GM21717 (cell line): Measurements from ENCODE around the gene LPIN1.

Experiments used
- ATAC-seq: cut with Tn5 transposase; IDR thresholded peaks from one replicate; pipeline ENCODE4 v1.9.1; 2021; ENCODE audit warnings: mild to moderate bottlenecking, moderate library complexity; ENCODE audit not compliant: unreplicated experiment

LPIN1 gene

GRCh38 chr2:11863513-11864328, 117.3 kb downstream of the LPIN1 start:
- ATAC-seq = peak; percentile 37

GRCh38 chr2:11864724-11865123, 118.3 kb downstream of the LPIN1 start:
- ATAC-seq = no peak

DNA sequence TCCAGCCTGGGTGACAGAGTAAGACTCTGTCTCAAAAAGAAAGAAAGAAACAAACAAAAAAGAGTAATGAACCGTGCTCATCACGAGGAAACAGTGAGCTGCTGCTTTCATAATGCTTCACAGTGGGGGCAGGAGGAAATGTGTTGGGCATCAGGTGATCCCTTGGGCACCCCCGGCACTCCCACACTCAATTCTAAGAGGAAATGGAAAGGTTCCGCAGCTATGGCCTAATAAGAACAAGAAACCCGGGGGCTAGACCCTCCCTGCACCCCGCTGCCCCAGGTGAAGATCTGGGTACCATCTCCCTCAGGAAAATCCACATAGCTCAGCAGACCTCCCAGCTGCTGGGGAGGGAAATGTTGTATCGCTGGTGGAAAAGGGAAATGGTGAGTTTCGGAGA, 118.9 kb downstream of the LPIN1 start:
- ATAC-seq = peak; percentile 21

DNA sequence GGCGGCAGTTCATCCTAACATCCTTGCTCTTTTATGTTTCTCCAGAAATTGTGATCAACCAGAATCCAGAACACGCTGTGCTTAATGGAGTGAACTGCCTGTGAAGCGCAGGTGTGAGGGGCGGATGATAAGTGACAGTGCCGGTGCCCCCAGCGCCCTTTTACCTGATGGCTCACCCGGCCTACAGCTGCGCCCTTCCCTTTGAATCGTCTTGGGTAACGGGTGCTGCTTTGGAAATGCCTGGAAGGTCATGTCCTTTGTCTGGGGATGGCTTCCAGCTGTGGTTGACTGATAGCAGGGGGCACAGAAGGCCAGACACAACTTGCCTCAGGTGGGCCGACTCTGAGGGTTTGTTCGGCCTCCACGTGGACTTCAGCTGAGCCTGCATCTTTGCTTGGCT, 119.4 kb downstream of the LPIN1 start:
- no peak for ATAC-seq

DNA sequence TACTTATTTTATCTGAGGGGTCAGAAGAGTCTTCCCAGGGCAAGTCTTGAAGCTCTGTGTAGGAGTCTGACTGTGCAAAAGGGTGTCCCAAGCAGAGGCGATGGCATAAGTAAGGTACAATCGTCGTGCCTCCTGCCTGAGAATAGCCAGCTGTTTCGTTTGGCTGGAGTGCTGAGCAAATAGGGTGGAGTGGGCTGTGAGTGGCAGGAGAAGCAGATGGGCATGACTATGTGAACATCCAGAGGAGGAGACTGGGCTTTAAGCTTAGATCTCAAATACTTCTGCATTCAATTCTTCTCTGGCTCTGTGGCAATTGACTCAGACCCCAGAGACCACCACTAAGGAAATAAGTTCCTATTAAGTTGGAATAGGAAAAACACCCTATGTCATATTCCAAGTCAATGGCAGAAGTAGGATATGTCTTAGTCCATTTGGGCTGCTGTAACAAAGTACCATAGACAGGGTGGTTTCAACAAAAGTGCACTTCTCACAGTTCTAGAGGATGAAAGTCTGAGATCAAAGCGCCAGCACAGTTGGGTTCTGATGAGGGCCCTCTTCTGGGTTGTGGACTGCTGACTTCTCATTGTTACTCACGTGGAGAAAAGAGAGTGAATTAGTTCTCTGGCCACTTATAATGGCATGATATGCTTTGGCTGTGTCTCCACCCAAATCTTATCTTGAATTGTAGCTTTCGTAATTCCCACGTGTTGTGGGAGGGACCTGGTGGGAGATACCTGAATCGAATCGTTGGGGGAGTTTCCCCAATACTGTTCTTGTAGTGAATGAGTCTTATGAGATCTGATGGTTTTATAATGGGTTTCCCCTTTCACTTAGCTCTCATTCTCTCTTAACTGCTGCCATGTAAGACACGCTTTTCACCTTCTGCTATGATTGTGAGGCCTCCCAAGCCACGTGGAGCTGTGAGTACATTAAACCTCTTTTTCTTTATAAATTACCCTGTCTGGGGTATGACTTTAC, 120.2 kb downstream of the LPIN1 start:
- peak; percentile 31 for ATAC-seq

GRCh38 chr2:11867926-11868325, 121.5 kb downstream of the LPIN1 start:
- ATAC-seq = no peak

DNA sequence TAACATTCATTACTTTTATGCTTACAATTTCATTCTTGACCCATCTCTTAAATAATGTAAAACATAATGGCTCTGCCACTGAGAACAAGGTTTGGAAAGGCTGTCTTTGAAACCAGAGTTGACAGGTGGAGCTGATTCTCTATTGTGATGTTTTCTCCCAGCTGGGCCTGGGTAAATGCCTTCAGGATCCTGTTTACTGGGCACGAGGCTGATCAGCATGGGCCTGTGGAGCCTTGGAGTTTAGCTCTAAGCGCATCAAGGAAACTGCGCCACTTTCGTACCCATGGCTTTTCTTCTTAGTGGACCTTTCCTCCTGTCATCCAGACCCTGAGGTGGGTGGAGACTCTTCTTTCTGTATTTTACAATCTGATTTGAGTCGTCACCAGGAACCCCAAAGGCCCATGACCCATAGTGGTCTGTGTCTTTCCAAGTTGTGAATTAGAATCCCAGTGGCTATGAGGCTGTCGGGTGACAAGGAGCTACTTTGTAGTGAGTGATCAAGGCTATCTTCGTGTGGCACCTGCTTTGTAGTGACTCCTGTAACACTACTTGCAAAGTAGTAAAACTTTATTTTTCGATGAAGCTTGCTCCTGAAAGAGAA, 123.1 kb downstream of the LPIN1 start:
- no peak for ATAC-seq

- no peak for ATAC-seq
Measured at GRCh38 chr2:11870064-11870463, 123.6 kb downstream of the LPIN1 start.

DNA sequence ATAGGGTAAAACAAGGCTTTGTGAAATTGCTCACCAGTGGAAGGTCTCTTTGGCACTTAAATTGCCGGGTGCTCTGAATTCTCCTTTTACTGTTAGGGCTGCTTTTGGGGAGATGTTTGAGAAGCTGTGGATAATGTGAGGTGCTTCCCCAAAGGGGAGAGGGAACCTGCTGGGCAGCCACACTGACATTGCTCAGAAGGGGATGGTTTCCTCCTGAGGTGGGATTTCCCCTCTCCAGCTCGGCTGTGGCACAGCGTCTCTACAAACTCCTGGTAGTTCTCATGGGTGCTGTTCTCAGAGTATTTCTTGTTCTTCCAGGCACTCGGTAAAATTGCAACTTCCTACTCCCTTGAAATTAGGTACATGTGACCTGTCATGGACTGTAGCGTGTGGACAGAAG, 124.2 kb downstream of the LPIN1 start:
- ATAC-seq = peak; percentile 45

DNA sequence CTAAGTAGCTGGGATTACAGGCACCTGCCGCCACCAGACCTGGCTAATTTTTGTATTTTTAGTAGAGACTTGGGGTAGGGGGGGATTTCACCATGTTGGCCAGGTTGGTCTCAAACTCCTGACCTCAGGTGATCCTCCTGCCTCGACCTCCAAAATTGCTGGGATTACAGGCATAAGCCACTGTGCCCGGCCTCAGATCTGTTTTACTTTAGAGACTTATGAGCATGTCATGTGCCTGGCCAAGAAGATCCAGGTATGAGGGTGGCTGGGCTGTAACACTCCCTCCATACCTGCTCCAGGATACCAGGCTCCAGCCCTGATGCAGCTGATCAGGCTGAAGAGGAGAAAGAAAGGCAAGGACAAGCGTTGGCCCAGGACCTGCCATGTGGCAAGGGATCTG, 125.0 kb downstream of the LPIN1 start:
- ATAC-seq = no peak

- no peak for ATAC-seq
Measured at GRCh38 chr2:11872247-11872947, 126.0 kb downstream of the LPIN1 start.

DNA sequence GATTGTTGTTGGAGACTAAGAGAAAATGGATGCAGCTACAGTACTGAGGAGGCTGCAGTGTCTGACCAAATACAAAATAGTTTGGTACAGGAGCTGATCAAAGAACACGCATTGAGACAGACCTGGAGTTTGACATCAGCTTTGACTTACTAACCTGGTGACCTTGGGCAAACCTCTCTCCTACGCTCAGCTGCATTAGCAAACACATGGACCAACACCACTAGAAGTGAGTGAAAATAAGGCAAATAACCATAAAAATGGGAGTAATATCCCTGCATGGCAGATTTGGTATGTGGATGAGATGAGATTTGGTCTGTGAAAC, 126.5 kb downstream of the LPIN1 start:
- no peak for ATAC-seq

DNA sequence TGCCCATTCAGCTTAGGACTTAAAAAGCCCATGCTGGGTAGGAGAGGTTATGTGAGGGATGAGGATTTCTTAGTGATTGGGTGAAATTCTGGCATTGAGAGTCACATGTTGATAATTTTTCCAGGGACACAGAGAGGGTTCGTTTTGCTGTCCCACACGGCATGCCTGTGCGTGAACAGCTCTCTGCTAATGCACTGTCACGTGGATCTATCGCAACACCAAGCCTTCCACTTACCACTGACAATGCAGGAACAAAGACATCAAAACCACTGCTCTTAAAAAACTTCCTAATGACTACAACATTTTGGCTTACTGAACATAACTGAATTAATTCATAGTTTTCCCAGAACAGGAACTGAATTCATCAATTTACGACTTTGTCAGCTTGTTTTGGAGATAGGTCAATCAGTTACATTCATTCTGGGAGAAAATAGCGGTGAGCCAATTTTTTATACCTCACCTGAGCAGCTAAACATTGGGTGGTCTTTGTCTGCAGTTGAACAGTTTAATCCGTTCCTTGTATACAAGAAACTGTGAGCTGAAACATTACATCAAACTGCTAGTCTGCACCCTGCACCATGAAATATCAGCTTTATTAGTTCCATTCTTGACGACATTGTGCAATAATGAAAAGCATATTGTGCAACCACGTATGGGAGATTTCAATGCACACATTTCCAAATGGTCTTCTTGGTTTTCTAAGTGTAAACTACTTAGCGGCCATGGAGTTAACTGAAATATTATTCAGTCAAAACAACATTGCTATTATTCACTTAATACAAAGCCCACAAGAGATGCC, 127.1 kb downstream of the LPIN1 start:
- no peak for ATAC-seq

- no peak for ATAC-seq
Measured at GRCh38 chr2:11874861-11875260, 128.4 kb downstream of the LPIN1 start.

DNA sequence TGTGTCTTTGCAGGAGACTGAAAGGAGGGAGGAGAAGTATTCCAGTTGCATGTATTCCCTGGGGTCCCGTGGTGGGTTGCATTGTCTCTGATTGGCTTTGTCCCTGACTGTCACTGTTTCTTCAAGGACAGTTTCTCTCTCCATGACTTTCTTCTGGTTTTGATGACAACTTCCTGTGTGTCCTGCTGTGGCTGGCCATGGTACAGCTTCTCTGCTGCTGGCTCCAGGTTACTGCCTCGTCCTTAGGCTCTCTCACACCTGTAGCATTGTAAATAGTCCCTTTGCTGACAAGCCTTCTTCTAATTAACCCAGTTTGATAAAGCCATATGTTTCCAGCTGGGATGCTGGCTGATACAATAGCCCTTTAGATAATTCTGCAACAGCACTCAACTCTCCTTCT, 129.0 kb downstream of the LPIN1 start:
- ATAC-seq = no peak

DNA sequence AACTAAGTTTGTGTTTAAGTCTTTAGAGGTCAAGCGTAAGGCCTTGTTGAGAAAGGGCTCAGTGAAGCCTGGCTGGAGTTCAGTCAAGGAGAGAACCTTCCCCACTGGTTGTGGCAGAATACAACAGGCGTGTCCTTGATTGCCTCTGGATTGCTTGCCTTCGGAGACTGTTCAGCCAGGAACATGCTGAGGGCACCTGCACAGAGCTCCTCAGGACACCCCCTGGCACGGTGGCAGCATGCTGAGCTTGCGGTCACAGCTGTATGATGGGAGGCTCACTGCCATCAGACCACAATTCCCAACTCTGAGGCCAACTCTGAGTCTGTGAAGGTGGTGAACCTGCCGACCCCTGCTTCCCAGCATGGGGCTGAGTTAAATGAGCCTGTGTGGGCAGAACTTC, 130.0 kb downstream of the LPIN1 start:
- no peak for ATAC-seq

DNA sequence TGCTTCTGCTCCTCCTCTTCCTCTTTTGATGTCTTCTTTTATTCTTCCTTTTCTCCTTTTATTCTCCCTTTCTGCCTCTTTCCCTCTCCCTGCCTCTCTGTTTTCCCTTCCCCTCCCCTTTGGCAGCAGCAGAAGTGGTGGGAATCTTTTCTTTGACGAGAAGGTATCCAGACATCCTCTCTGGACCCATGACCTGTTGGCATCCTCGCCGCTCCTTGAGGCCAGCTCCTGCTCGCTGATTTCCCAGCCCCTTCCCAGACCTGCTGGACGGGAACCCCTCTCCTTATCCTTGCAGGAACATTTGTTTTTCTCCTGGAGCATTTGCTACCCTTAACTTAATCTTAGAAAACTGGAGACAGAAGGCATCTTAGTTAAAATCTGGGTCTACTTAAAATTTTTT, 130.5 kb downstream of the LPIN1 start:
- no peak for ATAC-seq
